ENCODE results near the gene UST. TPM values are rescaled to one million over a fixed set of nuclear protein-coding genes. Genes with fewer than 3 reads are reported as not detected.
"Not testable (repeated sequence)": the region's sequence is repeated elsewhere in the genome, so short reads cannot be mapped to it uniquely, and the experiment has no call there.

The UST gene
- total RNA-seq, 2 donors from 2014 or later: 1.6 to 7.5 TPM

- Mint-ChIP-seq H3K9me3 (peaks cover 11% of the 10 kb centered on the region), H3K4me1 (peaks cover 24% of the 10 kb centered on the region), H3K4me3 (no peak overlapping the region), H3K27ac (no peak overlapping the region), H3K27me3 (no peaks in the 10 kb centered on the region), H3K36me3 (ENCODE audit: low read depth) (no peaks in the 10 kb centered on the region)
- no peak for ATAC-seq (replicated peaks)
Measured at GRCh38 chr6:148857798-148858390, 111.1 kb downstream of the UST start.

- peaks cover 36% of the 10 kb centered on the region for H3K4me1 Mint-ChIP-seq
- H3K36me3 Mint-ChIP-seq (ENCODE audit: low read depth): not testable (repeated sequence)
Measured at GRCh38 chr6:148864132-148864531, 117.3 kb downstream of the UST start.

GRCh38 chr6:148864941-148865340 lies 118.1 kb downstream of the UST start:
- no peak for ATAC-seq (replicated peaks)
- Mint-ChIP-seq H3K4me1 (peaks cover 42% of the 10 kb centered on the region), H3K9me3 (peaks cover 5% of the 10 kb centered on the region), H3K27ac (no peak overlapping the region), H3K27me3 (no peaks in the 10 kb centered on the region), H3K4me3 (no peak overlapping the region), H3K36me3 (ENCODE audit: low read depth) (no peaks in the 10 kb centered on the region)

More at GRCh38 chr6:148864132-148864531, 117.3 kb downstream of the UST start:
- H3K27me3 Mint-ChIP-seq; H3K27ac Mint-ChIP-seq; H3K4me3 Mint-ChIP-seq; H3K9me3 Mint-ChIP-seq; ATAC-seq (replicated peaks): not testable (repeated sequence)

- peak; percentile 30 for ATAC-seq (replicated peaks)
- Mint-ChIP-seq H3K4me3 (peak overlapping the region; percentile 83), H3K36me3 (ENCODE audit: low read depth) (no peaks in the 10 kb centered on the region), H3K9me3 (no peaks in the 10 kb centered on the region), H3K27me3 (no peaks in the 10 kb centered on the region), H3K4me1 (peaks cover 55% of the 10 kb centered on the region), H3K27ac (peak overlapping the region; percentile 94)
Measured at GRCh38 chr6:148866657-148867268, 119.9 kb downstream of the UST start.

- peak; percentile 90 for ATAC-seq (replicated peaks)
- Mint-ChIP-seq H3K4me3 (peak overlapping the region; percentile 83), H3K27ac (peak overlapping the region; percentile 94), H3K4me1 (peaks cover 55% of the 10 kb centered on the region), H3K36me3 (ENCODE audit: low read depth) (no peaks in the 10 kb centered on the region), H3K27me3 (no peaks in the 10 kb centered on the region), H3K9me3 (no peaks in the 10 kb centered on the region)
Measured at GRCh38 chr6:148867862-148868261, 121.0 kb downstream of the UST start.

- peaks cover 55% of the 10 kb centered on the region for H3K4me1 Mint-ChIP-seq
- no peaks in the 10 kb centered on the region for H3K36me3 Mint-ChIP-seq (ENCODE audit: low read depth)
- no peaks in the 10 kb centered on the region for H3K9me3 Mint-ChIP-seq
- H3K4me3 Mint-ChIP-seq: peak overlapping the region; percentile 83
- peak; percentile 84 for ATAC-seq (replicated peaks)
- H3K27ac Mint-ChIP-seq: peak overlapping the region; percentile 94
- H3K27me3 Mint-ChIP-seq: no peaks in the 10 kb centered on the region
Measured at GRCh38 chr6:148868314-148868713, 121.5 kb downstream of the UST start.

GRCh38 chr6:148868901-148869300 lies 122.1 kb downstream of the UST start:
- peaks cover 59% of the 10 kb centered on the region for H3K4me1 Mint-ChIP-seq
- ATAC-seq (replicated peaks): no peak
- H3K4me3 Mint-ChIP-seq: peak overlapping the region; percentile 83
- H3K9me3 Mint-ChIP-seq: no peaks in the 10 kb centered on the region
- peak overlapping the region; percentile 94 for H3K27ac Mint-ChIP-seq
- no peaks in the 10 kb centered on the region for H3K36me3 Mint-ChIP-seq (ENCODE audit: low read depth)
- no peaks in the 10 kb centered on the region for H3K27me3 Mint-ChIP-seq

GRCh38 chr6:148869585-148869984 lies 122.8 kb downstream of the UST start:
- H3K9me3 Mint-ChIP-seq: no peaks in the 10 kb centered on the region
- H3K4me3 Mint-ChIP-seq: peak overlapping the region; percentile 83
- ATAC-seq (replicated peaks): no peak
- H3K27me3 Mint-ChIP-seq: no peaks in the 10 kb centered on the region
- no peak overlapping the region for H3K27ac Mint-ChIP-seq
- H3K36me3 Mint-ChIP-seq (ENCODE audit: low read depth): no peaks in the 10 kb centered on the region
- peaks cover 57% of the 10 kb centered on the region for H3K4me1 Mint-ChIP-seq

GRCh38 chr6:148873154-148873553 lies 126.3 kb downstream of the UST start:
- Mint-ChIP-seq H3K9me3 (no peaks in the 10 kb centered on the region), H3K4me1 (peaks cover 34% of the 10 kb centered on the region), H3K27me3 (no peaks in the 10 kb centered on the region), H3K4me3 (no peak overlapping the region), H3K27ac (no peak overlapping the region), H3K36me3 (ENCODE audit: low read depth) (no peaks in the 10 kb centered on the region)
- no peak for ATAC-seq (replicated peaks)

- H3K4me1 Mint-ChIP-seq: peaks cover 27% of the 10 kb centered on the region
- H3K27me3 Mint-ChIP-seq: no peaks in the 10 kb centered on the region
- ATAC-seq (replicated peaks): no peak
- H3K36me3 Mint-ChIP-seq (ENCODE audit: low read depth): no peaks in the 10 kb centered on the region
- no peaks in the 10 kb centered on the region for H3K9me3 Mint-ChIP-seq
- no peak overlapping the region for H3K27ac Mint-ChIP-seq
- H3K4me3 Mint-ChIP-seq: no peak overlapping the region
Measured at GRCh38 chr6:148873868-148874267, 127.0 kb downstream of the UST start.

- H3K9me3 Mint-ChIP-seq: no peaks in the 10 kb centered on the region
Measured at GRCh38 chr6:148874698-148875293, 128.0 kb downstream of the UST start.

GRCh38 chr6:148878683-148879082 lies 131.9 kb downstream of the UST start:
- H3K36me3 Mint-ChIP-seq (ENCODE audit: low read depth): no peaks in the 10 kb centered on the region
- peaks cover 3% of the 10 kb centered on the region for H3K4me1 Mint-ChIP-seq
- no peak overlapping the region for H3K4me3 Mint-ChIP-seq
- peak; percentile 55 for ATAC-seq (replicated peaks)
- no peaks in the 10 kb centered on the region for H3K27me3 Mint-ChIP-seq
- H3K9me3 Mint-ChIP-seq: no peaks in the 10 kb centered on the region
- H3K27ac Mint-ChIP-seq: no peak overlapping the region

More at GRCh38 chr6:148874698-148875293, 128.0 kb downstream of the UST start:
- Mint-ChIP-seq H3K36me3 (ENCODE audit: low read depth) (no peaks in the 10 kb centered on the region), H3K27me3 (no peaks in the 10 kb centered on the region), H3K4me3 (no peak overlapping the region), H3K27ac (no peak overlapping the region), H3K4me1 (peaks cover 19% of the 10 kb centered on the region)
- ATAC-seq (replicated peaks): no peak

- H3K27ac Mint-ChIP-seq; H3K4me1 Mint-ChIP-seq; H3K27me3 Mint-ChIP-seq; ATAC-seq (replicated peaks); H3K4me3 Mint-ChIP-seq; H3K36me3 Mint-ChIP-seq (ENCODE audit: low read depth); H3K9me3 Mint-ChIP-seq: not testable (repeated sequence)
Measured at GRCh38 chr6:148880742-148881141, 133.9 kb downstream of the UST start.

GRCh38 chr6:148881593-148882311 lies 134.9 kb downstream of the UST start:
- no peaks in the 10 kb centered on the region for H3K27me3 Mint-ChIP-seq
- no peak overlapping the region for H3K27ac Mint-ChIP-seq
- H3K9me3 Mint-ChIP-seq: no peaks in the 10 kb centered on the region
- H3K4me3 Mint-ChIP-seq: no peak overlapping the region
- H3K36me3 Mint-ChIP-seq (ENCODE audit: low read depth): no peaks in the 10 kb centered on the region
- no peak for ATAC-seq (replicated peaks)
- no peaks in the 10 kb centered on the region for H3K4me1 Mint-ChIP-seq

- H3K36me3 Mint-ChIP-seq (ENCODE audit: low read depth): peaks cover 10% of the 10 kb centered on the region
- no peak overlapping the region for H3K4me3 Mint-ChIP-seq
- no peak for ATAC-seq (replicated peaks)
- no peak overlapping the region for H3K27ac Mint-ChIP-seq
- H3K27me3 Mint-ChIP-seq: no peaks in the 10 kb centered on the region
- H3K4me1 Mint-ChIP-seq: no peaks in the 10 kb centered on the region
- no peaks in the 10 kb centered on the region for H3K9me3 Mint-ChIP-seq
Measured at GRCh38 chr6:148883270-148883669, 136.4 kb downstream of the UST start.
